ENCODE data around the gene CRTAP.
"Not testable (repeated sequence)": the region's sequence is repeated elsewhere in the genome, so short reads cannot be mapped to it uniquely, and the experiment has no call there.

CRTAP gene

DNA sequence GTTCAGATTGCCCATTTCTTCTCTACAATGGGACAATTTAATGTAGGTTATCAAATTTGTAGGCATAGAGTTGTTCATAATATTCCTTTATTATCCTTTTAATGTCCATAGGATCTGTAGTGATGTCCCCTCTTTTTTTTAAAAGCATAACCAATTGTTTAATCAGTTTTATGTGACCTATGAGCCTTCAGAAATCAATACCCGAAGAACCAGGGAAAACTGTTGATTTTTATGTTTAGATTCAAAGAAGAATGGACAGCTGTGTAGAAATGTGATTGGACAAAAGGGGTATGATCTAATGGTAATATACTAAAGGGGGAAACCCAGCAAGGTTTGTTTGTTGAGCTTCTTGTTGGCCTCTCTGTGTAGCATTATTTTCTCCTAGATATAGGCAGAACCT, 65.3 kb downstream of the CRTAP start:
- DNase-seq (ENCODE audit: low spot score) = no peak

DNA sequence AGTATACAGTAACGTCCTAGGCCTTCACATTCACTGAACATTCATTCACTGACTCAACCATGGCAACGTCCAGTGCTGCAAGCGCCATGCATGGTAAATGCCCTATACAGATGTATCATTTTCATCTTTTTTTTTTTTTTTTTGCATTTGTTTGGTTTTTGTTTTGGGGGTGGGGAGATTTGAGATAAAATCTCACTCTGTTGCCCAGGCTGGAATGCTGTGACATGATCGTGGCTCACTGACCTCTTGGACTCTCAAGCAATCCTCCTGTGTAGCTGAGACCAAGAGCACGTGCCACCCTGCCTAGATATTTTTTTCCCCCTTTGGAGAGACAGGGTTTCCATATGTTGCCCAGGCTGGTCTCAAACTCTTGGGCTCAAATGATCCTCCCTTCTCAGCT, 67.4 kb downstream of the CRTAP start:
- DNase-seq (ENCODE audit: low spot score) = no peak

DNA sequence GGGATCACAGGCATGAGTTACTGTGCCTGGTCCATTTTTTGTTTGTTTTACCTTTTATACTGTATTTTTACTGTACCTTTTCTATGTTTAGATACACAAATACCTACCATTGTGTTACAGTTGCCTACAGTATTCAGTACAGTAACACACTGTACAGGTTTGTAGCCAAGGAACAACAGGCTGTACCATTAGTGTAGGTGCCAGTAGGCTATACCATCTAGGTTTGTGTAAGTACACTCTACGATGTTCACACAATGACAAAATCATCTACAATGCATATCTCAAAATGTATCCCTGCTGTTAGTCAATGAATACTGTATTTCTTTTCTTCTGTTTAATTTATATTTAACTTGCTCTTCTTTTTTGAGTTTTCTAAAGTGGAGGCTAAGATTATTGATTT, 67.8 kb downstream of the CRTAP start:
- not testable (repeated sequence) for DNase-seq (ENCODE audit: low spot score)

DNA sequence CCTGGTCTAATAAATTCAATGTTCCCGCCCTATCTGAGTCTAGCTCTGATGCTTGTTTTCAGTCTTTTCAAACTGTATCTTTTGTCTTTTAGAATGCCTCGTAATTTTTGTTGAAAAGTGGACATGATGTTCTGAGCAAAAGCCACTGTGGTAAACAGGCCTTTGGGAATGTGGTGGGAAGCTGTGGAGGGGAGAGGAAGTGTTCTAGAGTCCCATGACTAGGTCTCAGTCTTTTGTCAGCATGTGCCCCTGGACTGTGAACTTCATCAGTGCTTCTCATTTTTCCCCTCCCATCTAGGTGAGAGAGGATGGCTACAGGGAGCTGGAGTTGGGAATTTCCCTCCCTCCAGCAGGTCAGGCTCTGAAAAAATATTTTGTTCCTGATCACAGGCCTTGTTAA, 71.0 kb downstream of the CRTAP start:
- DNase-seq (ENCODE audit: low spot score) = no peak

DNA sequence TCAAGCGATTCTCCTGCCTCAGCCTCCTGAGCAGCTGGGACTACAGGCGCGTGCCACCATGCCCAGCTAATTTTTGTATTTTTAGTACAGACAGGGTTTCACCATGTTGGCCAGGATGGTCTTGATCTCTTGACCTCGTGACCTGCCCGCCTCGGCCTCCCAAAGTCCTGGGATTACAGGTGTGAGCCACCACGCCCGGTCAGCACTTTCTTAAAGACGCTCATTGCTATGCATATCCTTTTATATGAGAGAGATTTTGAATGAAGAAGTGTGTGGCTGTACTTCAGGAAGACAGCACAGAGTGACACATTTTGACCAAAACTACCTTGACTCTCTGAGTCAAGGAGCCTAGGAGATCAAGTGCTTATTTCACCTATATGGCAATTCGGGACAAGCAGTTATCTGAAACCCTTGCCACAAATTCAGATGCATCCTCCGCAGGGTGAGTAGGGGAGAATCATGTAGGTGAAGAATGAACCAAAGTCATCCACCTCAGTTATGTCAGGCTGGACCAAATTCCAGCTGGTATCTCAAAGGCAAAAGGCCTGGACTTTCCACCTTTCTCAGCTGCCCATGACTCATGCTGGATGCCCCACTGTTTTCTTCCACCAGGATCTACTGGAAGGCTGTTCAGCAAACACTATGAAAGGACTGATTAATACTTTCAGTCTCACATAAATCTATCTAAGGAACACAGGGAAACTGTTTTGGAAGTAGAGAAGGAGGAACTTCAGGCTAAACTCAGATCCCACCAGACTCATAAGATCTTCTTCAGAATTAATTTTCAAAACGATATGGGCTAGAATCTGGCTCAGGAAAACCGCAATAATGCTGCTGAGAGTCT, 72.9 kb downstream of the CRTAP start:
- no peak for DNase-seq (ENCODE audit: low spot score)

DNA sequence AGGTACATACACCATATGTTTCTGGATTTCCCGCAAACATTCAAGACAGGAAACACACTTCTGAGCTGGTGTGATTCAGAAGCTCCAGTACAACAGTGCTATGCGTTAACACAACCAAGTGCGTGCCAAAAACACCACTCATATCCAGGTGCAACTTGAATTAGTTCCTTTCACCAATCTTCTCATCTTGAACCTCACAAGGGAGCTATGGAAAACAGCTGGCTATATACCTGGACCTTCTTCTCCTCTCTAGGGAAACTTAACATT, 73.5 kb downstream of the CRTAP start:
- no peak for DNase-seq (ENCODE audit: low spot score)

DNA sequence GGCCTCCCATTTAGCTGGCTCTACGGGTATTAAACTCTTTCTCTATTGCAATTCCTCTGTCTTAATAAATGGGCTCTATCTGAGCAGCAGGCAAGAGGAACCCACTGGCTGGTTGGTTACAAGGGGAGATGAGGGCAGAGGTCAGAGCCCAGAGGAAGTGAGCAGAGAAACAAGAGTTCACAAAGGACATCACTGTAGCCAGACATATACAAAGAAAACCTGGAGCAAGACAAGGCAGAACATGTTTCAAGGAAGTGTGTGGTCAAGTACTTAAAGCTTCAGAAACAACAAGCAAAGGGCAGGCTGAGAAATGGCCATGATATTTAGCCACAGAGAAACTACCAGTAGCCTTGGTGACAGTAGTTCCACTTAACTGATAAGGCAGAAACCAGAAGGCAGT, 80.5 kb downstream of the CRTAP start:
- no peak for DNase-seq (ENCODE audit: low spot score)

DNA sequence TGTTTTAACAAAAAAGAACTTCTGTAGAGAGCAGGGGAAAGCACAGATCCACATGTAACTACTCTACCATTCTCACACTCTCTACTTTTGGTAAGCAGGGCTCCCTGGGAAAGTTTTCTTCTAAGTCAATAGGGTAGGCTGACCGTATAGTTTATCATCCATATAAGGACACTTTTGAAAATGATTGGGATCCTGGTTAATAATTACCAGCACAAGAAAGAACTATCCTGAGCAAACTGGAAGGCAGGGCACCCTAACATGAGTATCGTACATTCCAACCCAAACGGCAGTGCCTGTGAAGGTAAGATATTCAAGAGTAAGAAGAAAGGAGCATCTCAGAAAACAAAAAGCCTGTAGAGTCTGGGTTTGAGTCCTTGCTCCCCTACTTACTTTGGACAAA, 82.7 kb downstream of the CRTAP start:
- DNase-seq (ENCODE audit: low spot score) = no peak
